GM18511 (cell line): ENCODE measurements around the gene BMP3.

Experiments
- ATAC-seq: cut with Tn5 transposase; IDR thresholded peaks from one replicate; pipeline ENCODE4 v1.9.1; 2021; ENCODE audit warnings: mild to moderate bottlenecking, moderate library complexity; ENCODE audit not compliant: unreplicated experiment

Gene BMP3

DNA sequence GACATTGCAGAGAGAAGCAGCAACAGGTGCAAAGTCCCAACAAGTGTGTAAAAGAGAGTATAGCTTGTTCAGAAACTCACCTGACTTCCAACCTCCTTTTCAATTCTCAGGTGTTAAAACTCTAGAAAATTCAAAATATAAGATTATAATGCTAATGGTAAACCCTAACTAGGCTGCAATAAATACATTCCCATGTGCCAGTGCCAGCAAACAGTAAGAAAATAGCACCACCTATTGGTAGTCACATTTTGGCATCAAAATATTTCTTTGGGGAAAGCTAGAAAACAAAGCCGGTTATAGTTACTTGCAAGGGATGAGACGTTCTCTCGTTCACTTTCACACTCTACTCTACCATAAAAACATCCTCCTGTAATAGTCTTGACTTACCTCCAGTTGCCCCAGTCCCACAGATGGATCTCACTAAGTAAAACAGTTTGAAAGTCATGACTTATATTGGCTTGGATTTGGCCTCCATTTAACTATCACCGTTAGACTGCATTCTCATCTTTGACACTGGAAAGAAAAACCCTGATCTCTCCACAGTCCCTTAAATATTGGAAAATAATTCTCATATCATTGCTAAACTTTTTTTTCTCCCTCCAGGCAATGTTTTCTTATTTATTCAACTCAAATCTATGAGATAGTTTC is 9.6 kb downstream of the BMP3 start:
- ATAC-seq = peak; percentile 73

DNA sequence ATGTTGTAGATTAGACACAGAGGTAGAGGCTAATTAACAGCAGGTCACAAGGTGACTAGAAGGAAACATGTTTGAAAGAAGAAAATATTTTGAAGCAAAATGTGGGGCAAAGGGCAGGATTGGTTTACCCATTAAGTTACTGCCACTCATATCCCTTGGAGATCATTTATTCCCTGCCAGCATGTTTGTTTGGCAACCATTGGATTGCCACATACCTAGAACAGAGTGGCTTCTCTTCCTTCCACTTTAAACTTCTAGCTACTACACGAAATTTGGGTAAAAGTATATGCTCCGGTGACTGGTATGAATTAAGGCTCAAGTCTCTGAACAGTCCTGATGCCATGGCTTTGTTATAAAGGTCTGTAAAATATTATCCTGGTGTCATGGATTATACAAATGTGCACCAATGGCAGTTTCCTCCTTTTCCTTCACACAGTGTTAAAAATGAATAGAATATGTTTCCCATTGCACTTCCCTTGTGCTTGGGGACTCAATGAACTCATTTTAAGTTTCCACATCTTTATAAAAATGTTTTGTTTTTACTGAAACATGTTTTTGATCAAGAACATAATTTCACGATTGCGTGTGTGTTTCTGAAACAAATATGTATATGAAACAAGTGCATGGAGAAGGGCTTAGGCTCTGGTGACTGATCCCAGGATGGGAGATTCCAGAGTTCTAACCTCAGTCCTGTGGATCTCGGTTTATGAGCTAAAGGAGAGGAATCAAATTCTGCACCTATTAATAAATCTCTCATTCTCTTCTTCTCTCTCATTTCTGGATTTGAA is 12.3 kb downstream of the BMP3 start:
- ATAC-seq = no peak

DNA sequence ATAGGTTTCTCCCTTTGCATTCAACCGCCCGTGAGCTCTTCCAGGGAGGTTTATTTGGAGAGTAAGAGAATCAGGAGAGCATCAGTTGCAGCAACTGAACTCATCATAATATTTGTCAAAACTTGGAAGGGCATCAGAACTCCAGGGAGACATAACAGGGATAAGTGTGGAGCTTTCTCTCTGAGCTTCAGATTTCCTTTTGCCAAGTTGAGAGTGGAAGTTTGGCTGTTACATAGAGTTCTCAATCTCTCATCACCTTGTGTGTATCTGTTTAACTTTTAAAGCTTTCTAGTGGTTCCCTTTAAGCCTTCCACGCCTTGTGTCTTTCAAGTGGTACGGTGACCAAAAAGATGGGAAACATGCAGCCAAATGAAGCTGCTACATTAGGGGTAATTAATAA is 18.8 kb downstream of the BMP3 start:
- ATAC-seq = no peak

GRCh38 chr4:81049907-81050306 is 19.4 kb downstream of the BMP3 start:
- no peak for ATAC-seq

- peak; percentile 99 for ATAC-seq
These were observed 21.9 kb downstream of the BMP3 start for GRCh38 chr4:81052119-81053068.

DNA sequence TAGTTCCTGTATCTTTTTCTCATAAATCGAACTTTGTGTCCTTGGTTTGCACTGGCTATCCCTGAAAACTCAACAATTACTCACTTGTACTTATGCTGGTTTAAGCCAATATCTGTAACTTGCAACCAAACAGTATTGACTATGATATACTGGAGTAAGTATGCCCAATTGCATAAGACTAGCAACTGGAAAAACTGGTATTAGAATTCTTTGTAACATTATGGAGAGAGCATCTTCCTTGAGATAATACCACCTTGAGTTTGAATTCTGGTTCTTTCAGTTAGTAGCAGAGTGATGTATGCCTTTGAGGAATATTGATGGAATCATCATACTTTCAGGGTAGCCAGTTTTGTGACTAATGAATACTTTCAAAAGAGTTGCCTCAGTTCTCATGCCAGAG is 28.1 kb downstream of the BMP3 start:
- no peak for ATAC-seq

- ATAC-seq = peak; percentile 68
These were observed 30.3 kb downstream of the BMP3 start for GRCh38 chr4:81060587-81061343.

GRCh38 chr4:81061344-81061730 is 30.8 kb downstream of the BMP3 start:
- no peak for ATAC-seq

- no peak for ATAC-seq
These were observed 31.5 kb downstream of the BMP3 start for GRCh38 chr4:81062001-81062400.

DNA sequence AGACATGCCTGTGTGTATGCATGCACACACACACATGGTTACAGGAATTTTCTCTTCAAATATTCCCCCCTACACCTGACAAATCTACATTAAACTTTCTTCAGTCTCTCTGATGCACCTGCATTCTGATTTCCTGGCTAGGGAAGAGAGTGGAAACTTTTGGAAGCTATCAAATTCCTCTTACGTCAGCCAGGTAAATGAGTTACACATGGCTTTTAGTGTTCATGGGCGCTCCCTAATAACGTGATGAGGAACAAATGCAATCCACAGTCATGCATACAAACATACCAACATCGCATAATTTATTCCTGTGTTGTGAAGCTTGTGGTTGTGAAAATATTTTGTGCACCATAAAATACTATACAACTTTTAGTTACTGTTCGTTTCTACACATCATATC is 34.9 kb downstream of the BMP3 start:
- ATAC-seq = no peak

GRCh38 chr4:81069706-81070331 is 39.3 kb downstream of the BMP3 start:
- ATAC-seq = peak; percentile 99

- no peak for ATAC-seq
These were observed 40.5 kb downstream of the BMP3 start for GRCh38 chr4:81071013-81071412.

- ATAC-seq = no peak
These were observed 50.6 kb downstream of the BMP3 start for GRCh38 chr4:81081156-81081555.

DNA sequence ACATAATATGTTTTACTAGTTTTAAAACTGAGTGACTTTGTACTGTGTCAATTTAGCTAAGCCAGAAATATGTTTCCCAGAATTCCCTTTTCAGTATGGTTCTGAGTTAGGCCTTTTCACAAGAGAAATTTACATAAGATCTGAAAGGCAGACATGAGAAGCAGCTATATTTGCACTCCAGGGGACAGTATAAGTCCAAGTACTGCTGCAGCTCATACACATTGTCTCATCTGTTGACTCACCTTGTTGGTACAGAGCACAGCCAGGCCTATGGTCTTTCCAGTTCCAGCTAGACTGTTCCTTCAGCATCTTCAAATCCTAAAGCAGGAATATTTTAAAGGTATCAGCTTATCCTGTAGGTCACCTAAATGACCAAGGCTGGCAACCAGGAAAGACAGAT is 53.5 kb downstream of the BMP3 start:
- ATAC-seq = no peak

DNA sequence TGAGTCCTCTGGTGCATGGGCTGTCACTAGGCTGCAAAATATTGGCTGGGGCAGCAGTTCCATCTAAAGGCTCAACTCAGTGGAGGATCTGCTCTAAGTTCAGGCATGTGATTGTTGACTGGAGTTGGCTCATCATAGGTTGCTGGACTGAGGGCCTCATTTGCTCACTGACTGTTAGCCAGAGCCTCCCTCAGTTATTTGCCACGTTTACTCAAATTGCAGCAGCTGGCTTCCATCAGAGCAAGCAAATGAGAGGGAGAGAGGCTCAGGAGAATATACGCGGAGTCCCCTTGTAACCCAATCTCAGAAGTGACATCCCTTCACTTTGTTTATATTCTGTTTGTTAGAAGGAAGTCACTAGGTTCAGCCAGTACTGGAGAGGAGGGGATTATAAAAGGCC is 54.1 kb downstream of the BMP3 start:
- ATAC-seq = no peak

DNA sequence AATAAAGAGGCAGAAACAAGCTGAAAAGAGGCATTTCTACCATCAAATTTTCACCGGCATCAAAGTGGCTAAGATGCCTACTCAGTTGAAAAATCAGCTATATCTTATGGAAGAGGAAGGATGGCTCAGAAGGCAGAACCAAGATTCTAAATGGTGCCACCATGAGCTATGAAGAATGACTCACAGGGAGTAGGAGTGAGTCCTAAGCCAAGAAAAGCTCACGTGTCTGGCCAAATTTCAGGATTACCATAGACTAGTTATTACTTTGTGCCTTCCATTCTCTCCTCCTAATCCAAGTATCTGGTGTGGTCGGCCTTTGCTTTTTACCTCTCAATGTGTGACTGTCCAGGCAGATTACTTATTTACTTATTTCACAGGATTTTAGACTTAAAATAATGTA is 54.8 kb downstream of the BMP3 start:
- ATAC-seq = no peak

- ATAC-seq = no peak
These were observed 55.5 kb downstream of the BMP3 start for GRCh38 chr4:81085979-81086378.

DNA sequence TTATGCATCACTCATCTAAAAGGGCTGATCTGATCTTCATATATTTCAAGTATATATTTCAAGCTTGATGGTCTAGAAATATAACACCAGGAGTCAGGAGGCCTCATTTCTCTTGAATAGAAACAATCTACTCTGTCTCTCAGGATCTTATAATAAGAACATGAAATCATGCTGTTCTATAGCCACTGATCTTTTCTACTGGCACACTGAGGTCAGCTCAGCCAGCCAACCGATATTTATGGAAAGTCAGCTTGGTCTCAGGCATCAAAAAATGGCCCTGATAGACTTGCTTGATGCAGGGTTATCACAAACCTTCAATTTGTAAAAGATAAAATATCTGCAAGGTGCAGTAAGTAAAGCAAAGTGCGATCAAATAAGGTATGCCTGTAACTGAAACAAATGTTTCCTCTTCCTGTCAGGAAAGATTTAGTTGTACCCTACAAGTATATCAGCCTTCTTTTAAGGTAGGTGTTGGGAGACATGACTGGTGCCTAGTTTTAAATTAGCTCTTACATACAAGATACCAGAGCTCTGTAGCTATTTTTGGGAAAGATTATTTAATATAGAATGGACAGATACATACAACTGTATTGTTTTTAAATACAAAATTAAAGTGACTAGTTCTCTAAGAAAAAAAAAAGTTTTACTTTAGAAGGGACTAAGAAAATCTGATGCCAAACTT is 63.4 kb downstream of the BMP3 start:
- ATAC-seq = no peak

- ATAC-seq = no peak
These were observed 64.9 kb downstream of the BMP3 start for GRCh38 chr4:81095389-81095788.

DNA sequence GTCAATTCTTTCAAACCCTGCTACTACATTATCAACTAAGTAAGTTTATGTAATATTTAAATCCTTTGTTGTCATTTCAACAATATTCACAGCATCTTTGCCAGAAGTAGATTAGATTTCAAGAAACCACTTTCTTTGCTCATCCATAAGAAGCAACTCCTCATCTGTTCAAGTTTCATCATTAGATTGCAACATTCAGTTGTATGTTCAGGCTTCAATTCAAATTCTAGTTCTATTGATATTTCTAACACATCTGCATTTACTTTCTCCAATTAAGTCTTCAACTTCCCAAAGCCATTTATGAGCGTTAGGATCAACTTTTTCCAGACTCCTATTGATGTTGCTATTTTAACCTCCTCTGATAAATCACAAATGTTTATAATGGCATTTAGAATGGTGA is 66.1 kb downstream of the BMP3 start:
- no peak for ATAC-seq
